CD1c-positive myeloid dendritic cell (primary cell): Measurements from ENCODE around the gene OR4N2.
"Not testable (repeated sequence)": the region's sequence is repeated elsewhere in the genome, so short reads cannot be mapped to it uniquely, and the experiment has no call there.

Experiments used
- DNase-seq: peaks from one replicate; pipeline ENCODE4 v3.0.0-alpha.2; 2016; ENCODE audit errors: extremely low spot score

OR4N2 gene

GRCh38 chr14:19834203-19834848 is 30.8 kb downstream of the OR4N2 start:
- DNase-seq, result not testable (repeated sequence)

GRCh38 chr14:19838433-19838832 is 34.9 kb downstream of the OR4N2 start:
- DNase-seq, result no peak

GRCh38 chr14:19851365-19851764 is 47.8 kb downstream of the OR4N2 start:
- no peak for DNase-seq

GRCh38 chr14:19866061-19866669 is 62.6 kb downstream of the OR4N2 start:
- DNase-seq, result not testable (repeated sequence)

- DNase-seq, result no peak
Measured at GRCh38 chr14:19873178-19873577, 69.6 kb downstream of the OR4N2 start.

- DNase-seq, result no peak
Measured at GRCh38 chr14:19874842-19875241, 71.3 kb downstream of the OR4N2 start, which contains the start of gene OR4K2. Gene OR4K2, plus strand, starts transcription at chr14:19875142. Its CDS starts 1,126 bp downstream, at chr14:19876268.

GRCh38 chr14:19878029-19878642 is 74.6 kb downstream of the OR4N2 start:
- DNase-seq, result peak; percentile 21
